ENCODE data around the gene SYNGAP1.

- TF ChIP-seq CTCF (IDR thresholded peaks at IDR 0.05; ENCODE audit: control extremely low read depth in 1 of 3, insufficient read depth in 1 of 3, low read depth in 1 of 3, low read length in 3 of 3) (no peak), SIX5 (IDR thresholded peaks at IDR 0.05; ENCODE audit: low read depth, low read length) (no peak), MAFK (IDR thresholded peaks at IDR 0.05; ENCODE audit: low read depth, low read length) (no peak), SP1 (IDR thresholded peaks at IDR 0.05; ENCODE audit: low read depth, low read length) (no peak), GABPA (IDR thresholded peaks at IDR 0.05; ENCODE audit: borderline replicate concordance, insufficient read depth, low read length) (no peak), TAF1 (IDR thresholded peaks at IDR 0.05; ENCODE audit: low read depth, low read length) (no peak), EZH2 (IDR thresholded peaks at IDR 0.05; ENCODE audit: low read depth, low read length, severe bottlenecking) (no peak), RBBP5 (IDR thresholded peaks at IDR 0.05; ENCODE audit: borderline replicate concordance, low read depth, low read length) (no peak), CEBPB (IDR thresholded peaks at IDR 0.05; ENCODE audit: low read depth, low read length) (no peak), NRF1 (IDR thresholded peaks at IDR 0.05; ENCODE audit: low read depth, low read length) (no peak), CBX8 (IDR thresholded peaks at IDR 0.05; ENCODE audit: borderline replicate concordance, low read depth, low read length) (no peak), JUND (IDR thresholded peaks at IDR 0.05; ENCODE audit: low read length) (no peak), YY1 (IDR thresholded peaks at IDR 0.05; ENCODE audit: low read depth, low read length) (no peak), GTF2F1 (IDR thresholded peaks at IDR 0.05; ENCODE audit: borderline replicate concordance, low read depth, low read length) (no peak)
Measured at GRCh38 chr6:33391922-33392594, 27.8 kb upstream of the SYNGAP1 start.
